Stimulated activated CD8-positive, alpha-beta memory T cell treated with anti-CD3 and anti-CD28 coated beads, Interleukin-15, amount 100 ng/mL, for 1 hour (primary cell): Measurements from ENCODE around the gene ABCB6.
"Not testable (repeated sequence)": the region's sequence is repeated elsewhere in the genome, so short reads cannot be mapped to it uniquely, and the experiment has no call there.

Experiments
- DNase-seq: peaks from one replicate; pipeline ENCODE4 v3.0.0-alpha.2; 2020; ENCODE audit warnings: low read depth

ABCB6 gene

DNA sequence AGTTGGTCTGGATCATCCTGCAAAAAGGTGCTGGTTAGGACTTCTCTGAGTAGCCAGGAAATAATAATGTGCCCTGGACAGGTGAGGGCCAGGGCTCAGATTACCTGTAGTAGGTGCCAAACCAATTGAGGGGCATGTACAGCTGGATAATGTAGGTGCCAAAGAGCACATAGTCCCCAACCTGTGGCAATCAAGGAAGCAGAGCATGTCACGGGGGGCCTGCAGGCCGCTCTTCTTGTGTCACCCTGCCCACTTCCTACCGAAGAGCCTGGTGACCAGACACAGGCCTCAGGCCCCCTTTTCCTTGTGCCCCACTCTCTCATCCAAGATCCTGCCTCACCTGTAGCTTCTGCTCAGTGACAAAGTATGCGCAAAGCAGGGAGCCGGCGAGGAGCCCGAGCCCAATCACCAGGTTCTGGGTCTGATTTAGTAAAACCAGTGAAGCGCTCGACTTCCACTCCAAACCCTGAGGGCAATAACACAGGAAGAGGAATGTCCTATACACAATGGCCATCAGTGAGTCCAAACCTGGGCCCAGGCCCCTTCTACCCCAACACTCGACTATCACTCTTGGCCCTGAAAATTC is 5.2 kb downstream of the ABCB6 start:
- DNase-seq, result no peak

DNA sequence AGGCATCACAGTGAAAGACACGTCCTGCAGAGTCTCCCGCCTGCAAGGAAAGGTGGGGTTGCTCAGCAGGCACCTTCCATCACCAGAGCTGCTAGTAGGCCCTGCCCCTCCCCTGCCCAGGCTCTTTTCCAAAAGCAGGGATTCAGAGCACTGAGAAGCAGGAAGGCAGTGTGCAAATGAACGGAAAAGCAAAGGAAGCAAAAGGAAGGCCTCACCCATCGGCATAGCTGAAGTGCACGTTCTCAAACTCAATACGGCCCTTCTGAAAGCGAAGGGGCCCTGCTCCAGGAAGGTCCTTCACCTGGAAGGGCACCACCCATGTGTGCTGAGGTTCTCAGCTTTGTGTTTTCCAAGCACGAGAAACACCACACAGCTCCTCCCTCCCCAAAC is 5.7 kb downstream of the ABCB6 start:
- no peak for DNase-seq

DNA sequence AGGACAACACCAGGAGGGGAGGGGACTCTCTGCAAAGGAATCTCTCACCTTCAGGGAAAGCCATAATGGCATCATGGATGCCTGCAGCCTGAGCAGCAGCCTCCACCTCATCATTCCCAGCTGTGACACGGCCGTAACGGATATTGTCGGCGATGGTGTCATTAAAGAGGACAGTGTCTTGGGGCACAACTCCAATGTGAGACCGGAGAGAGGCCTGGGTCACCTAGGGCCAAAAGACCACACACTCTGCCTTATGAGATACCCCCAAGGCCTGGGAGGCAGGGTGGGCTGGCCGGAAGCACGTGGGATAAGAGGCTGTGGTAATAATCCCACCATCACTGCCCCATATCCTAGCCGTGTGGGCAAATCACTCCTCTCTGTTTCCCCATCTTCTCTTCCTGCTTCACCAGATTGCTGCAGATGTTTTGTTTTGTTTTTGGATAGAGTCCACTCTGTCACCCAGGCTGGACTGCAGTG is 7.8 kb downstream of the ABCB6 start:
- DNase-seq, result no peak

GRCh38 chr2:219210196-219210885 is 8.4 kb downstream of the ABCB6 start:
- DNase-seq, result no peak

- DNase-seq, result no peak
These were observed 9.2 kb downstream of the ABCB6 start for GRCh38 chr2:219209236-219210195.

GRCh38 chr2:219207884-219208740 is 10.6 kb downstream of the ABCB6 start:
- no peak for DNase-seq

GRCh38 chr2:219207134-219207883 is 11.4 kb downstream of the ABCB6 start:
- DNase-seq, result no peak

DNA sequence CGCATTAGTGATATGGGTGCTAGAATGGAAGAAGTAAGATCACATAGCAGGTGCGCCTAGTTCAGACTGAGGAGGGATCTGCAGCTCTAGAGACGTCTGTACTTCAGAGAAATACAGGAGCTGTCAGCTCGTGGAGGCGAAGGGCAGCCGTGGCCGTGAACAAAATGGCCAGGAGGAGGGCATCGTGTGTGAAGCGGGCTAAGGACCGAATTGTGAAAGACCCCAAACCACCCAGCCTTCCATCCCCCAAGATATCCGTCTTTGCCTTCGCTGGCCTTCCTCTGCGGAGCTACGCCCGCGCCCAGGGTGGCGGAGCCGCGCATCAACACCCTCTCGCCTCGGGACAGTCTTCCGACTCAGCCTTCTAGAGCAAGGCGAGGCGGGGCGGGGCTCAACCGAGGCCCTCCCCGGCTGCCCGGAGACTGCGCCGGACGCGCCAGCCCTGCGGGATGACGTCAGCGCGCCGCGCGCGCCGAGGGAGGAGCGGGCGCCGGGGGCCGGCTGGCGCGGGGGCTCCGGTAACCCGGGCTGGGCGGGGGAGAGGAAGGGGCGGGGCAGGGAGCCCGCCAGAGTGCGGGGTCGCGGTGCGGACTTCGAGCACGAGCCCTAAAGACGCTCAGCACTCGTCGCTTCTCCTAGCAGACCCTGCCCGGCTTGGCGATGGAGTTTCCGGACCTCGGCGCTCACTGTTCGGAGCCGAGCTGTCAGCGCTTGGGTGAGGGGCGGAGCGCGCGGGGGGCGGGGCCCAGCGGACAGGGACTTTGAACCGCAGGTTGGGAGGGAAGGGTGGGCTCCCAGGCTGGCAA is 12.2 kb downstream of the ABCB6 start, which contains the start of gene ZFAND2B:
Gene ZFAND2B, plus strand, starts transcription at position 455 of the 806 bp plus-strand sequence. Its CDS starts 206 bp downstream, at position 661.
- peak; percentile 83 for DNase-seq

DNA sequence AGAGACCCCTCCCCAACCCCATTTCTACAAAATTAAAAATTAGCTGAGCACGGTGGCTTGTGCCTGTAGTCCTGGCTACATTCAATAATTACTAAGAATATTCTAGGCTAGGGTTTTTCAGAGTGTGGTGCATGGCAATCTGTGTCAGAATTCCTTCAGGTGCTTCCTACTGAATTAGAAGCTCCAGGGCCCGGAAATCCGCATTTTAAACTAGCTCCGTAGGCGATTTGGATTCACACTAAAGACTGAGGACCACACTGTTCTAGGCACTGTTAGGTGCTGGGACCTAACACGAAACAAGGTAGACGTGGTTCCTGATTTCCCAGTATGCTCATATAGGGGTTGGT is 12.8 kb downstream of the ABCB6 start:
- no peak for DNase-seq

GRCh38 chr2:219205165-219205538 is 13.6 kb downstream of the ABCB6 start:
- no peak for DNase-seq

GRCh38 chr2:219204425-219205164 is 14.2 kb downstream of the ABCB6 start:
- DNase-seq, result no peak

DNA sequence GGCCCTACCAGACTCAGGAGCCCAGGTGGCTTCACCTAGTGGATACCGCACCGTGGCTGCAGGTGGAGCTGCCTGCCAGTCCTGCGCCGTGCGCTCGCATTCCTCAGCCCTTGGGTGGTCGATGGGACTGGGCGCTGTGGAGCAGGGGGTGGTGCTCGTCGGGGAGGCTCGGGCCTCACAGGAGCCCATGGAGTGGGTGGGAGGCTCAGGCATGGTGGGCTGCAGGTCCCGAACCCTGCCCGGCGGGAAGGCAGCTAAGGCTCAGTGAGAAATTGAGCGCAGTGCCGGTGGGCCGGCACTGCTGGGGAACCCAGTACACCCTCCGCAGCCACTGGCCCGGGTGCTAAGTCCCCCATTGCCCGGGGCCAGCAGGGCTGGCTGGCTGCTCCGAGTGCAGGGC is 17.4 kb downstream of the ABCB6 start:
- DNase-seq, result not testable (repeated sequence)

- not testable (repeated sequence) for DNase-seq
These were observed 18.0 kb downstream of the ABCB6 start for GRCh38 chr2:219200502-219201326.

- DNase-seq, result no peak
These were observed 19.1 kb downstream of the ABCB6 start for GRCh38 chr2:219199470-219200211.

DNA sequence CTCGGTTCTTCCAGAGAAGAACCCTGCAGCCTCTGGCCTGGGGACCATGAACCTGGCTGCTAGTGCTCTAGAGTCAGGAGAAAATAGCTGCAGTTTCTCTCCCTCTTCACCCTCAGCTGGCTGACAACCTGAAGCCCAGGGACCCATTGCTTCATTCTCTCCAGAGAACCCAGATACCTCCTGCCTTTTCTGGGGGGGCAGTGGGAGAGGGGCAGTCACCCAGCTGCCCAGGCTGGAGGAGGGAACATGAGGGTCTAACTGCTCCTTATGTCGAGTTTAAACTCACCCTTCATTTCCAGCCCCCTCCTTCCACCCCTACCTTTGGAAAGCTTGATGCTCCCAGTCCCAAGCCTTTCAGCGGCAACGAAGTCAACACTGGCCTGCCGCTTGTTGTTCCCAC is 19.8 kb downstream of the ABCB6 start:
- no peak for DNase-seq

DNA sequence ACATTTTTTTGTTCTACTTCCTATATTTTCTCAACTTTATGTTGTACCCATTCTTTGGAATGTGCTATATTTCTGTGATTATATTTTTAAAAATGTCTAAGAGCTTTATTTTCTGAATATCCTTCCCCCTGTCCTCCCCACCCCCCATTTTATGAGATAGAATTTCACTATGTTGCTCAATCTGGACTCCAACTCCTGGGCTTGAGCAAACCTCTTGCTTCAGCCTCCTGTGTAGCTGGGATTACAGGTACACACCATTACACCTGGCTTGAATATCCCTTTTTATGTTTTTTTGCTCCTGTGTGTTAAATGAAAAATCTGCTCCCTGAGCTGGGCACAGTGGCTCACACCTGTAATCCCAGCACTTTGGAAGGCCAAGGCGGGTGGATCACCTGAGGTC is 21.4 kb downstream of the ABCB6 start:
- DNase-seq, result no peak

- DNase-seq, result no peak
These were observed 31.9 kb downstream of the ABCB6 start for GRCh38 chr2:219186754-219187456.
